HEK293 (cell line): Measurements from ENCODE around the gene NCOR2.

Experiments used
- BCL11A ChIP-seq: fragments of 450-650 bp; formaldehyde crosslinking; IDR thresholded peaks from 2 replicates; pipeline ENCODE4 v1.5.1; 2016; ENCODE audit warnings: low read depth, missing biosample characterization, missing genetic modification characterization
- BCL11B ChIP-seq: fragments of 450-650 bp; formaldehyde crosslinking; IDR thresholded peaks from 2 replicates; pipeline ENCODE4 v1.5.1; 2016; ENCODE audit warnings: low read depth, missing biosample characterization, missing genetic modification characterization
- GLIS2 ChIP-seq: fragments of 450-650 bp; formaldehyde crosslinking; IDR thresholded peaks from 2 replicates; pipeline ENCODE4 v1.5.1; 2016; ENCODE audit warnings: missing biosample characterization, missing genetic modification characterization
- HOXA7 ChIP-seq: sonication (generic); formaldehyde crosslinking; IDR thresholded peaks from 2 replicates; pipeline ENCODE4 v1.8.1; 2022; ENCODE audit warnings: missing genetic modification reagents, borderline replicate concordance
- HOXD13 ChIP-seq: sonication (generic); formaldehyde crosslinking; IDR thresholded peaks from 2 replicates; pipeline ENCODE4 v1.8.0; 2022; ENCODE audit warnings: missing genetic modification reagents, borderline replicate concordance
- IKZF3 ChIP-seq: fragments of 450-650 bp; IDR thresholded peaks from 2 replicates; pipeline ENCODE4 v1.5.0; 2018; ENCODE audit warnings: missing biosample characterization, mild to moderate bottlenecking, missing genetic modification characterization, moderate library complexity
- KLF1 ChIP-seq: fragments of 450-650 bp; formaldehyde crosslinking; IDR thresholded peaks from 2 replicates; pipeline ENCODE4 v1.5.1; 2016; ENCODE audit warnings: missing biosample characterization, missing genetic modification characterization
- MZF1 ChIP-seq: fragments of 450-650 bp; formaldehyde crosslinking; IDR thresholded peaks from 2 replicates; pipeline ENCODE4 v1.5.1; 2017; ENCODE audit warnings: missing biosample characterization, missing genetic modification characterization, borderline replicate concordance
- PATZ1 ChIP-seq: fragments of 450-650 bp; formaldehyde crosslinking; IDR thresholded peaks from 2 replicates; pipeline ENCODE4 v1.5.1; 2016; ENCODE audit warnings: missing biosample characterization, missing genetic modification characterization
- PRDM4 ChIP-seq: fragments of 450-650 bp; formaldehyde crosslinking; IDR thresholded peaks from 2 replicates; pipeline ENCODE4 v1.5.1; 2017; ENCODE audit warnings: missing biosample characterization, missing genetic modification characterization
- SP7 ChIP-seq: fragments of 450-650 bp; formaldehyde crosslinking; IDR thresholded peaks from 2 replicates; pipeline ENCODE4 v1.5.1; 2016; ENCODE audit warnings: missing biosample characterization, missing genetic modification characterization
- ZBTB11 ChIP-seq: fragments of 450-650 bp; formaldehyde crosslinking; conservative IDR thresholded peaks from 2 replicates; pipeline ENCODE4 v1.5.1; 2016; ENCODE audit warnings: low read depth, missing biosample characterization, missing genetic modification characterization
- ZBTB20 ChIP-seq: fragments of 450-650 bp; formaldehyde crosslinking; IDR thresholded peaks from 2 replicates; pipeline ENCODE4 v1.5.1; 2016; ENCODE audit warnings: missing biosample characterization, missing genetic modification characterization
- ZBTB44 ChIP-seq: fragments of 450-650 bp; IDR thresholded peaks from 2 replicates; pipeline ENCODE4 v1.5.1; 2018; ENCODE audit warnings: missing biosample characterization, mild to moderate bottlenecking, missing genetic modification characterization
- ZEB2 ChIP-seq: fragments of 450-650 bp; formaldehyde crosslinking; IDR thresholded peaks from 2 replicates; pipeline ENCODE4 v1.5.1; 2016; ENCODE audit warnings: missing biosample characterization, missing genetic modification characterization
- ZNF140 ChIP-seq: fragments of 450-650 bp; formaldehyde crosslinking; IDR thresholded peaks from 2 replicates; pipeline ENCODE4 v1.5.1; 2016; ENCODE audit warnings: missing biosample characterization, missing genetic modification characterization
- ZNF155 ChIP-seq: fragments of 450-650 bp; formaldehyde crosslinking; IDR thresholded peaks from 2 replicates; pipeline ENCODE4 v1.5.1; 2016; ENCODE audit warnings: missing biosample characterization, missing genetic modification characterization
- ZNF175 ChIP-seq: fragments of 450-650 bp; formaldehyde crosslinking; IDR thresholded peaks from 2 replicates; pipeline ENCODE4 v1.5.1; 2016; ENCODE audit warnings: missing biosample characterization, missing genetic modification characterization
- ZNF184 ChIP-seq: fragments of 450-650 bp; IDR thresholded peaks from 2 replicates; pipeline ENCODE4 v1.5.1; 2018; ENCODE audit warnings: missing biosample characterization, mild to moderate bottlenecking, missing genetic modification characterization
- ZNF223 ChIP-seq: fragments of 450-650 bp; formaldehyde crosslinking; IDR thresholded peaks from 2 replicates; pipeline ENCODE4 v1.5.1; 2016; ENCODE audit warnings: missing biosample characterization, missing genetic modification characterization
- ZNF248 ChIP-seq: fragments of 450-650 bp; formaldehyde crosslinking; IDR thresholded peaks from 2 replicates; pipeline ENCODE4 v1.5.1; 2017; ENCODE audit warnings: missing biosample characterization, missing genetic modification characterization
- ZNF266 ChIP-seq: fragments of 450-650 bp; formaldehyde crosslinking; IDR thresholded peaks from 2 replicates; pipeline ENCODE4 v1.5.1; 2016; ENCODE audit warnings: missing biosample characterization, missing genetic modification characterization, low read depth
- ZNF341 ChIP-seq: fragments of 450-650 bp; formaldehyde crosslinking; IDR thresholded peaks from 2 replicates; pipeline ENCODE4; 2016; ENCODE audit warnings: low read depth, missing biosample characterization, missing genetic modification characterization
- ZNF558 ChIP-seq: fragments of 450-650 bp; formaldehyde crosslinking; IDR thresholded peaks from 2 replicates; pipeline ENCODE4 v1.5.1; 2016; ENCODE audit warnings: missing biosample characterization, missing genetic modification characterization
- ZNF692 ChIP-seq: fragments of 450-650 bp; formaldehyde crosslinking; IDR thresholded peaks from 2 replicates; pipeline ENCODE4 v1.5.1; 2016; ENCODE audit warnings: missing biosample characterization, missing genetic modification characterization
- ZNF76 ChIP-seq: fragments of 450-650 bp; formaldehyde crosslinking; IDR thresholded peaks from 2 replicates; pipeline ENCODE4; 2016; ENCODE audit warnings: low read depth, missing biosample characterization, missing genetic modification characterization, borderline replicate concordance
- ZNF785 ChIP-seq: fragments of 450-650 bp; formaldehyde crosslinking; IDR thresholded peaks from 2 replicates; pipeline ENCODE4 v1.5.1; 2016; ENCODE audit warnings: missing biosample characterization, missing genetic modification characterization
- ZSCAN16 ChIP-seq: fragments of 450-650 bp; formaldehyde crosslinking; IDR thresholded peaks from 2 replicates; pipeline ENCODE4 v1.5.1; 2016; ENCODE audit warnings: missing biosample characterization, missing genetic modification characterization
- ZSCAN30 ChIP-seq: fragments of 450-650 bp; IDR thresholded peaks from 2 replicates; pipeline ENCODE4 v1.5.1; 2018; ENCODE audit warnings: missing biosample characterization, mild to moderate bottlenecking, missing genetic modification characterization, moderate library complexity

The NCOR2 gene

GRCh38 chr12:124551268-124552144 is 15.9 kb downstream of the NCOR2 start (continued):
- TF ChIP-seq HOXD13 (CRISPR knock-in tag) (no peak), ZNF248 (tag by site-specific recombination) (no peak), ZNF155 (no peak), MZF1 (tag by site-specific recombination) (no peak), PATZ1 (tag by site-specific recombination) (peak; percentile 88), KLF1 (tag by site-specific recombination) (0 out of 2 replicates have a peak, but pooled peaks have one; percentile 23), ZBTB44 (peak; percentile 94), ZSCAN30 (tag by site-specific recombination) (peak; percentile 94), ZNF692 (tag by site-specific recombination) (0 out of 2 replicates have a peak, but pooled peaks have one; percentile 19), ZNF341 (tag by site-specific recombination) (peak; percentile 97), BCL11B (tag by site-specific recombination) (no peak), ZEB2 (peak; percentile 75), ZBTB11 (tag by site-specific recombination) (peak; percentile 54; the same call in 1 of the 2 replicates), ZNF175 (tag by site-specific recombination) (no peak), ZNF558 (tag by site-specific recombination) (no peak), GLIS2 (tag by site-specific recombination) (peak; percentile 78; the same call in 1 of the 2 replicates), ZNF140 (tag by site-specific recombination) (no peak), PRDM4 (tag by site-specific recombination) (0 out of 2 replicates have a peak, but pooled peaks have one; percentile 44), ZNF785 (tag by site-specific recombination) (no peak), ZNF184 (no peak), HOXA7 (CRISPR knock-in tag) (no peak), ZNF223 (tag by site-specific recombination) (no peak), BCL11A (peak; percentile 88; the same call in 1 of the 2 replicates), IKZF3 (tag by site-specific recombination) (peak; percentile 95), ZBTB20 (tag by site-specific recombination) (peak; percentile 45), ZSCAN16 (tag by site-specific recombination) (no peak), SP7 (tag by site-specific recombination) (peak; percentile 99), ZNF76 (tag by site-specific recombination) (no peak), ZNF266 (tag by site-specific recombination) (no peak)
